ENCODE results near the gene CPAMD8.

Gene CPAMD8

GRCh38 chr19:17026706-17027534 lies at the start of gene CPAMD8:
Gene CPAMD8 (minus strand): TSS chr19:17026810. CDS start chr19:17026642, 168 bp downstream.
- DNase-seq = no peak

GRCh38 chr19:17075864-17076542 lies 49.4 kb upstream of the CPAMD8 start:
- peak; percentile 66 for DNase-seq

GRCh38 chr19:17075035-17075863 lies 48.6 kb upstream of the CPAMD8 start, which contains the start of the genes HAUS8 and MYO9B:
Gene HAUS8 (minus strand): TSS chr19:17075452. CDS start chr19:17075422, 30 bp downstream.
Gene MYO9B (plus strand): TSS chr19:17075777. CDS start chr19:17101718, 25,941 bp downstream.
- DNase-seq = peak; percentile 100

- no peak for DNase-seq
Observed at GRCh38 chr19:17074634-17075034, 48.0 kb upstream of the CPAMD8 start.

- peak; percentile 25 for DNase-seq
Observed at GRCh38 chr19:17073869-17074633, 47.4 kb upstream of the CPAMD8 start.

GRCh38 chr19:17070912-17071311 lies 44.3 kb upstream of the CPAMD8 start:
- DNase-seq = no peak

GRCh38 chr19:17070421-17070820 lies 43.8 kb upstream of the CPAMD8 start:
- no peak for DNase-seq

- DNase-seq = no peak
Observed at GRCh38 chr19:17069193-17069592, 42.6 kb upstream of the CPAMD8 start.

- DNase-seq = no peak
Observed at GRCh38 chr19:17063428-17063827, 36.8 kb upstream of the CPAMD8 start.

GRCh38 chr19:17061691-17062090 lies 35.1 kb upstream of the CPAMD8 start:
- DNase-seq = no peak

GRCh38 chr19:17061205-17061604 lies 34.6 kb upstream of the CPAMD8 start:
- no peak for DNase-seq

- no peak for DNase-seq
Observed at GRCh38 chr19:17060802-17061201, 34.2 kb upstream of the CPAMD8 start.

GRCh38 chr19:17058236-17058635 lies 31.6 kb upstream of the CPAMD8 start:
- DNase-seq = no peak

GRCh38 chr19:17055636-17056035 lies 29.0 kb upstream of the CPAMD8 start:
- DNase-seq = no peak

- DNase-seq = no peak
Observed at GRCh38 chr19:17054746-17055145, 28.1 kb upstream of the CPAMD8 start.

GRCh38 chr19:17052439-17052838 lies 25.8 kb upstream of the CPAMD8 start:
- peak; percentile 52 for DNase-seq

- DNase-seq = no peak
Observed at GRCh38 chr19:17049711-17050280, 23.2 kb upstream of the CPAMD8 start.

- no peak for DNase-seq
Observed at GRCh38 chr19:17048885-17049453, 22.4 kb upstream of the CPAMD8 start.

- DNase-seq = no peak
Observed at GRCh38 chr19:17045907-17046502, 19.4 kb upstream of the CPAMD8 start.

GRCh38 chr19:17043744-17044143 lies 17.1 kb upstream of the CPAMD8 start:
- DNase-seq = no peak

GRCh38 chr19:17041976-17042375 lies 15.4 kb upstream of the CPAMD8 start:
- DNase-seq = no peak

Measured in CD4-positive, alpha-beta T cell treated with Interleukin-10 for 1 hour (primary cell).